ENCODE results near the gene AGPAT3. TPM values are rescaled to one million over a fixed set of nuclear protein-coding genes. Genes with fewer than 3 reads are reported as not detected.

The AGPAT3 gene
- total RNA-seq, 4 donors from 2014 or later: 32.1 to 58.8 (median 48.7) TPM

DNA sequence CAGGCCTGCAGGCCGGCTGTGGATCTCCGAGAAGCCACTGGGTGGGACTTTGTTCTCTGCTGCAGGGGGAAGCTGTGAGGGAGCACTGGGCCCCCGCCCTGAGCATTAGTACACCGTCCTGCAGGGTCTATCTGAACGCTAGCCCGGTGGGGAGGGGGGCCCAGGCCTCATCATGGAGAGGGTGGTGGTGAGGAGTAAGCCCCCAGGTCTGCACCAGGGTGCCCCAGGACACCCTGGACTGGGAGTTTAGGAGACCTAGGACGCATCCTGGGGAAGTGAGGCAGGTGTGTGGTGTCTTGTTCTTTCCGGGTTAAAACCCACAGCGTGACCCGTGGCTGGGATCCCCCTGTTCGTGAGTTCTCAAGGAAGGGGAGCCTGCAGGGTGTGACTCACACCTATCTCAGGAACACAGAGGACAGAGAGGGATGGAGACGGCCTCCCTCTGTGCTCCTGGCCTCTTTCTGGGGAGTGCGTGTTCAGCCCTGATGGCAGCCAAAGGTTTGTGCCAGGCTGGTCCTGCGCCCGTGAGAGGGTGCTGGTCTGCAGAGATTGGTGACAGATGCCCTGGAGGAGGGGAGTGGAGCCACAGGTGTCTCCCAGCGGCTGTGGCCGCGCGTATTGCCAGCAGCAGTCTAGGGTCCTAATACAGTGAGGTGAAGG lies 44.8 kb downstream of the AGPAT3 start:
- H3K4me3 ChIP-seq (ENCODE audit: low read depth, poor library complexity, severe bottlenecking): no peak overlapping the region
- intact Hi-C loops (cut with DNase I; ENCODE audit: low total_unique reads): no loop called here
- no peak for DNase-seq (ENCODE audit: low spot score in 2 of 2)
- TF ChIP-seq, protein P1, sequence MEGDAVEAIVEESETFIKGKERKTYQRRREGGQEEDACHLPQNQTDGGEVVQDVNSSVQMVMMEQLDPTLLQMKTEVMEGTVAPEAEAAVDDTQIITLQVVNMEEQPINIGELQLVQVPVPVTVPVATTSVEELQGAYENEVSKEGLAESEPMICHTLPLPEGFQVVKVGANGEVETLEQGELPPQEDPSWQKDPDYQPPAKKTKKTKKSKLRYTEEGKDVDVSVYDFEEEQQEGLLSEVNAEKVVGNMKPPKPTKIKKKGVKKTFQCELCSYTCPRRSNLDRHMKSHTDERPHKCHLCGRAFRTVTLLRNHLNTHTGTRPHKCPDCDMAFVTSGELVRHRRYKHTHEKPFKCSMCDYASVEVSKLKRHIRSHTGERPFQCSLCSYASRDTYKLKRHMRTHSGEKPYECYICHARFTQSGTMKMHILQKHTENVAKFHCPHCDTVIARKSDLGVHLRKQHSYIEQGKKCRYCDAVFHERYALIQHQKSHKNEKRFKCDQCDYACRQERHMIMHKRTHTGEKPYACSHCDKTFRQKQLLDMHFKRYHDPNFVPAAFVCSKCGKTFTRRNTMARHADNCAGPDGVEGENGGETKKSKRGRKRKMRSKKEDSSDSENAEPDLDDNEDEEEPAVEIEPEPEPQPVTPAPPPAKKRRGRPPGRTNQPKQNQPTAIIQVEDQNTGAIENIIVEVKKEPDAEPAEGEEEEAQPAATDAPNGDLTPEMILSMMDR (IDR thresholded peaks at IDR 0.05): no peak
- no peak for TF ChIP-seq POLR2A (IDR thresholded peaks at IDR 0.05)
- 71 to 82% methylated on average over 18 to 19 of the region's 19 CpGs for WGBS, 2 donors

DNA sequence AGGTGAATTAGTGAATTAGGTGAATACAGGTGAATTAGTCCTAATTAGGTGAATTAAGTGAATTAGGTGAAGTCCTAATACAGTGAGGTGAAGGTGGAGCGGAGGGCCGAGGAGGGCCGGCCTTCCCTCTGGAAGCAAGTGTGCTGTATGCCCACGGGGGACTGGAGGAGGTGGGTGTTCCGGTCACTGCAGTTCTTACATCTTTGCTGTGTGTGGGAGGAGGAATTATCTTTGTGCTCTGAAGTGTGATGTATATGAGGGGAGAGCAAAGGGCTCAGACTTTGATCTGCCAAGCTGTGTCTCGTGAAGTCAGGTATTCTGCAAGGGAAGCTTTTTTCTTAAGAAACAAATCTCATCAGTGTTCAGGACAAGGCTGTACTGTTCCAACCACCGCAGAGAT lies 45.4 kb downstream of the AGPAT3 start:
- no peak for DNase-seq (ENCODE audit: low spot score in 2 of 2)
- TF ChIP-seq POLR2A (IDR thresholded peaks at IDR 0.05): no peak
- TF ChIP-seq, protein P1 (IDR thresholded peaks at IDR 0.05): no peak
- no peak overlapping the region for H3K4me3 ChIP-seq (ENCODE audit: low read depth, poor library complexity, severe bottlenecking)
- intact Hi-C loops (cut with DNase I; ENCODE audit: low total_unique reads): no loop called here
- WGBS, 2 donors: 80 to 85% methylated on average over 7 of the region's 7 CpGs

DNA sequence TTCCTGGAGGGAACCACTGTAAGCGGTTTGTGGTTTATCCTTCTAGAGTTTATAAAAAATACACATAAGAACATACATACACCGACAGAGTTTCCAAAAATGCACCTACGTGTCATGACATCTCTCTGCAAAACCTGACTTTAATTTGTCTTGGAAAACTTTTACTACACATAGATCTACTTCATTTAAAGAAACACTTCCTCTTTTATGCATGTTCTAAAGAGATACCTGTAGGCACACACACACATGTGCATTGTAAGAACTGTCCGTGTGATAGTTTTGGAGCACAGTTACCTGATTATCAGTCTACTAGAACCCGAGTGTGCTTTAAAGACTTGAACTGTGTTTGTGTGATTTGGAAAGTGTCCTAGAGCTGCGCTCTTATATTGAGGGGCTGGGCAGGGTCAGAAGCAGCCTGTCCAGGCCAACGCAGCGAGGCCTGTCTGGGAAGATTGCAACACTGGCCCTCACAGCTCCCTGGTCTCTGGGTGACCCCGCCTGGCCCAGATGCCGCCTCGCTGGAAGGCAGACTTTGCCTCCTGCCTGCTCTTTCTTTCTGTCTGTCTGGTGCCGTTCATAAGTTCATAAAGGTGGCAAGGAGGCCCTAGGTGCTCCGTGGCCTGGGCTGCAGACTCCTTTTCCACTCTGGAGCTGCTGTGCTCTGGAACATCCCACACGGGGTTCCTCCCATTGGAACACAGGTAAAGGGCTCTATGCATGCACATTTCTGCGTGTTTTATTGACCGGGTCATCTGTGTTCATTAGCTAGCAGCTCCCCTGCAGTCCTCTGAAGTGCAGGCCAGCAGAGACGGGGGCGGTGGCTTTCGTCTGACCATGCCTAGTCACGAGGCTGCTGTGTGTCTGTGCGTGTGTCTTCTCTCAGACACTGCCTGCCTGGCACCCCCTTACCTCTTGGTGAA lies 46.3 kb downstream of the AGPAT3 start:
- TF ChIP-seq, protein P1 (IDR thresholded peaks at IDR 0.05): no peak
- TF ChIP-seq POLR2A (IDR thresholded peaks at IDR 0.05): no peak
- H3K4me3 ChIP-seq (ENCODE audit: low read depth, poor library complexity, severe bottlenecking): no peak overlapping the region
- DNase-seq (ENCODE audit: low spot score in 2 of 2): no peak
- WGBS, 2 donors: 66 to 73% methylated on average over 21 of the region's 21 CpGs
- intact Hi-C loops (cut with DNase I; ENCODE audit: low total_unique reads): no loop called here

DNA sequence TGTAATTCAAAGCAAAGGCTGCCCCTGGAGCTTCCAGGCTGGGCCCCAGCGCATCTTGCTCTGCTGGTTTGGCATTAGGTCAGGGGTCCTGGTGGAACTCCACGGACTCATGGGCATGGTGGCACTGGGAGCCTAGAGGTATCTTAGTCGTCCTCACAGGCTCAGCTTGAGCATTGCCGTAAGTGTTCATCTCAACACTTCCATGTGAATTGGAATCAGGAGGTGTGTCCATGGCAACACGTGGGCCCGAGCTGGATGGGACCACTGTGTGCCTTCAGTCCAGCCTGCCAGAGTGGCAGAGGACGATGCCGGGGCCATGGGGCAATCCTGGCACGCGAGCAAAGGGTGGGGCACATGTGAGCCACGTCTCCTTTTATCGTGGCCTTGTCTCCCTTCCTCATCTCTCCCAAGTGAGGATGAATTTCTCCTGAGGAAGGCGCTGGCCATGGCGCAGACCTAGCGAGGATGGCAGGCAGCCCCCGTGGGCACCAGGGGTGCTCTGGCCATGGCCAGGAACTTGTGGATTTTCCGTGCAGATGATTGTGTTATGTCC lies 47.0 kb downstream of the AGPAT3 start:
- intact Hi-C loops (cut with DNase I; ENCODE audit: low total_unique reads): no loop called here
- WGBS, 2 donors: 90 to 93% methylated on average over 17 of the region's 17 CpGs
- TF ChIP-seq, protein P1 (IDR thresholded peaks at IDR 0.05): no peak
- no peak for TF ChIP-seq POLR2A (IDR thresholded peaks at IDR 0.05)
- DNase-seq (ENCODE audit: low spot score in 2 of 2): no peak
- H3K4me3 ChIP-seq (ENCODE audit: low read depth, poor library complexity, severe bottlenecking): no peak overlapping the region

DNA sequence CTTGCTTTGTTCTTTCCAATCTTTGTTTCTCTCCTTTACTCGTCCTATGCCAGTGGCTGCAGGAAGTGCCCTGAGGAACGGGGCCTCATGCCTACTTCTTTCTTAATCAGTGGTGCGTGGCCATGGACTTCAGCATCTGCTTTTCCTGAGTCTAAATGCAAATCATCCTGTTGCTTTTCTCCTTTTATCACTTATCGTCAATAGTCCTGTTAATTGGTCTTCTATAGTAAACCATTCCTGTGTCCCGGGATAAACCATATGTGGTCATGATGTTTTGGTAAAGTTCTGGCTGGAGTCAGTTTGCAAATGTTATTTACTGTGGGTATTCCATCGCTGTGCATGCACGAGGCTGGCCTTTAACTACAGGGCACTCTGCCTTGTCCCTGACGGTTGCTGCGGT lies 47.5 kb downstream of the AGPAT3 start:
- H3K4me3 ChIP-seq (ENCODE audit: low read depth, poor library complexity, severe bottlenecking): no peak overlapping the region
- no peak for TF ChIP-seq POLR2A (IDR thresholded peaks at IDR 0.05)
- TF ChIP-seq, protein P1 (IDR thresholded peaks at IDR 0.05): no peak
- no peak for DNase-seq (ENCODE audit: low spot score in 2 of 2)
- intact Hi-C loops (cut with DNase I; ENCODE audit: low total_unique reads): no loop called here
- WGBS, 2 donors: 93 to 97% methylated on average over 9 of the region's 9 CpGs
